PC-3 (cell line): ENCODE measurements around the gene MBOAT1.

Experiments used
- EZH2 ChIP-seq: fragments of 300-600 bp; sonication (generic); IDR thresholded peaks from one replicate; pipeline ENCODE4 v1.6.1; 2017; ENCODE audit warnings: antibody characterized with exemption, mild to moderate bottlenecking, low read length; ENCODE audit not compliant: unreplicated experiment
- TF ChIP-seq, protein P1 (sequence below): fragments of 300-600 bp; sonication (generic); conservative IDR thresholded peaks from 2 replicates; pipeline ENCODE4 v1.5.1; 2017; ENCODE audit warnings: antibody characterized with exemption, low read depth, mild to moderate bottlenecking, low read length

DNA sequence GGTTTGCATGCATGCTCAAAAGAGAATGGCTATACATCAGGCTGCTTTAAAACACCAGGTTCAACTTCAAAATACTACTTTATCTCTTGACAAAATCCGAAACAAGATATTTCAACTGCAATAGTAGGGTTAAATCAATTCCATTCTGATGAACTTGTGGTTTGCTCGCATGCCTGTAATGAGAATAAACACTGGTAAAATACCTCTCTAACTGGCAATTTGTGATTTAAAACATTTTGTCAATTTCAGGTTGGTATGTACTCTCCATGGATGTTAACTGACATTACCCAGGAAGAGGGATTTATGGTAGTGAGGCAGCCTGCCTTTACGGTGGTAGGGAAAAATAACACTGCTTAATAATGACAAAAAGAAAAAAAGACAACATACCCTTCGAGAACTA is 74.4 kb downstream of the MBOAT1 start:
- TF ChIP-seq, protein P1, sequence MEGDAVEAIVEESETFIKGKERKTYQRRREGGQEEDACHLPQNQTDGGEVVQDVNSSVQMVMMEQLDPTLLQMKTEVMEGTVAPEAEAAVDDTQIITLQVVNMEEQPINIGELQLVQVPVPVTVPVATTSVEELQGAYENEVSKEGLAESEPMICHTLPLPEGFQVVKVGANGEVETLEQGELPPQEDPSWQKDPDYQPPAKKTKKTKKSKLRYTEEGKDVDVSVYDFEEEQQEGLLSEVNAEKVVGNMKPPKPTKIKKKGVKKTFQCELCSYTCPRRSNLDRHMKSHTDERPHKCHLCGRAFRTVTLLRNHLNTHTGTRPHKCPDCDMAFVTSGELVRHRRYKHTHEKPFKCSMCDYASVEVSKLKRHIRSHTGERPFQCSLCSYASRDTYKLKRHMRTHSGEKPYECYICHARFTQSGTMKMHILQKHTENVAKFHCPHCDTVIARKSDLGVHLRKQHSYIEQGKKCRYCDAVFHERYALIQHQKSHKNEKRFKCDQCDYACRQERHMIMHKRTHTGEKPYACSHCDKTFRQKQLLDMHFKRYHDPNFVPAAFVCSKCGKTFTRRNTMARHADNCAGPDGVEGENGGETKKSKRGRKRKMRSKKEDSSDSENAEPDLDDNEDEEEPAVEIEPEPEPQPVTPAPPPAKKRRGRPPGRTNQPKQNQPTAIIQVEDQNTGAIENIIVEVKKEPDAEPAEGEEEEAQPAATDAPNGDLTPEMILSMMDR, result no peak
- TF ChIP-seq EZH2, result no peak
